ENCODE data around the gene PDLIM5.

DNA sequence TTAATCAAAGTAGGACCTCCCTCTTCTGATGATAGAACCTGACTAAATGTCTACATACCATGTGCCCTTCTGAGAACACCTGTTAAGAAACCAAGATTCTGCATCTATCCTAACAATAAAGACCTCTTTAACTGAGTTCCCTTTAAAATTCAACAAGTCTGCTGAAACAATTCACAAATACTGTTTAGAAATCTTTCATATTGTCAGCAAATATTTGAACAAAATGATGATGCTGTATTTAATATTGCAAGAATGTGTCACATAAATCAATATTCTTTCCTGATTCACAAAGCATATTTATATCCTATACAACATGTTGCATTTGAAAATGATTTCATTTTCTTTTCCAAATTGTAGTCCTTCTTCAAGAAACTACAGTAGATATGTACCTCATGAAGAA is 246.4 kb downstream of the PDLIM5 start:
- TF ChIP-seq, protein P1, sequence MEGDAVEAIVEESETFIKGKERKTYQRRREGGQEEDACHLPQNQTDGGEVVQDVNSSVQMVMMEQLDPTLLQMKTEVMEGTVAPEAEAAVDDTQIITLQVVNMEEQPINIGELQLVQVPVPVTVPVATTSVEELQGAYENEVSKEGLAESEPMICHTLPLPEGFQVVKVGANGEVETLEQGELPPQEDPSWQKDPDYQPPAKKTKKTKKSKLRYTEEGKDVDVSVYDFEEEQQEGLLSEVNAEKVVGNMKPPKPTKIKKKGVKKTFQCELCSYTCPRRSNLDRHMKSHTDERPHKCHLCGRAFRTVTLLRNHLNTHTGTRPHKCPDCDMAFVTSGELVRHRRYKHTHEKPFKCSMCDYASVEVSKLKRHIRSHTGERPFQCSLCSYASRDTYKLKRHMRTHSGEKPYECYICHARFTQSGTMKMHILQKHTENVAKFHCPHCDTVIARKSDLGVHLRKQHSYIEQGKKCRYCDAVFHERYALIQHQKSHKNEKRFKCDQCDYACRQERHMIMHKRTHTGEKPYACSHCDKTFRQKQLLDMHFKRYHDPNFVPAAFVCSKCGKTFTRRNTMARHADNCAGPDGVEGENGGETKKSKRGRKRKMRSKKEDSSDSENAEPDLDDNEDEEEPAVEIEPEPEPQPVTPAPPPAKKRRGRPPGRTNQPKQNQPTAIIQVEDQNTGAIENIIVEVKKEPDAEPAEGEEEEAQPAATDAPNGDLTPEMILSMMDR (IDR thresholded peaks at IDR 0.05; ENCODE audit: control extremely low read depth in 1 of 3, insufficient read depth in 1 of 3, low read depth in 1 of 3, low read length in 3 of 3): no peak
- no peak for TF ChIP-seq SP2 (IDR thresholded peaks at IDR 0.05; ENCODE audit: low read length)
- TF ChIP-seq USF2 (IDR thresholded peaks at IDR 0.05; ENCODE audit: low read length): no peak

Measured in H1 (cell line).